GM12801 (cell line): ENCODE measurements around the gene TRPM7.

Experiments
- CTCF ChIP-seq: IDR thresholded peaks from one replicate; pipeline ENCODE4 v1.5.1; 2011; ENCODE audit warnings: control low read depth; ENCODE audit not compliant: insufficient read length; ENCODE audit errors: extremely low read depth

The TRPM7 gene

GRCh38 chr15:50577492-50577891 is 109.1 kb downstream of the TRPM7 start:
- no peak for TF ChIP-seq CTCF

GRCh38 chr15:50576166-50576565 is 110.4 kb downstream of the TRPM7 start:
- TF ChIP-seq CTCF, result no peak

GRCh38 chr15:50563756-50564155 is 122.8 kb downstream of the TRPM7 start:
- no peak for TF ChIP-seq CTCF

- no peak for TF ChIP-seq CTCF
These were observed 123.6 kb downstream of the TRPM7 start for GRCh38 chr15:50562735-50563640.

- TF ChIP-seq CTCF, result no peak
These were observed 128.6 kb downstream of the TRPM7 start for GRCh38 chr15:50558012-50558411.

GRCh38 chr15:50556642-50557371 is 129.8 kb downstream of the TRPM7 start:
- TF ChIP-seq CTCF, result no peak

- TF ChIP-seq CTCF, result no peak
These were observed 134.4 kb downstream of the TRPM7 start for GRCh38 chr15:50552238-50552637.
